Coronary artery (tissue), 2 donors: Measurements from ENCODE around the gene NUDT8.

Experiments
- DNase-seq: peaks from one replicate; pipeline ENCODE4 v3.0.0-alpha.2; 2017; ENCODE audit warnings: low spot score
- H3K27ac ChIP-seq, 2 donors: fragments of 200-600 bp; sonication (generic); one replicate each; pipeline ENCODE4 v1.5.1; 2016 to 2019
- H3K4me3 ChIP-seq: fragments of 200-600 bp; sonication (generic); 2 replicates; pipeline ENCODE4 v1.5.1; 2016; ENCODE audit warnings: mild to moderate bottlenecking, moderate library complexity
- CTCF ChIP-seq: fragments of 200-600 bp; sonication (generic); IDR thresholded peaks from one replicate; pipeline ENCODE4 v1.5.1; 2019; ENCODE audit warnings: antibody characterized with exemption

NUDT8 gene

GRCh38 chr11:67648796-67649613 is 19.3 kb upstream of the NUDT8 start:
- no peak overlapping the region for H3K27ac ChIP-seq
- TF ChIP-seq CTCF, result no peak
- no peak for DNase-seq

DNA sequence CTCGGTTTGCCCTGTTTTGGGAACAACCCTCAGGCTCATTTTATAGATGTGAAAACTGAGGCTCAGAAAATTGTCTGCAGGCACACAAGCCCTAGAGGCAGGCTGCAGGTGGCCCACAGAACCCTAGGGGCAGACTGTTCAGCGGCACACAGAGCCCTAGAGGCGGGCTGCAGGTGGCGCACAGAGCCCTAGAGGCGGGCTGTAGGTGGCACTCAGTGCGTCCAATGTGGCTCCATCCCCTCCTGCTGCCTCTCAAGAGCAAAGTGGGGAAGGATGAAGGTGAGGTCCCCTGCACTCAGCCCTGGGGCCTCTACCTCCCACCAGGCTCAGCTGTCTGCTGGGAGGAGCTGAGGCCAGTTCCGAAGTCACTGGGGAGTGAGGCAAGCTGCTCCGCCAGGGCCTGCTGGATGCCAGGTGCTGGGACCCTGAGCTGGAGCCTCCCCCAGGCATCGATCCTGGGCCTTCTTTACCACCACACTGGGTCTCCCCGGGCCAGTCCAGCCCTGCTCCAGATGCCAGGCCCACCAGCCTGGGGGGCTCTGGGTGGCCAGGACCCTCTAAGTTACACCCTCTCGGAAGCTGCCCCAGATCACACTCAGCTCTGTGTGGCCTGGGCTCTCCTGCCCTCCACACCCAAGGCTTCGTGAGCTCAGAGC is 18.5 kb upstream of the NUDT8 start:
- H3K27ac ChIP-seq, result no peak overlapping the region
- no peak overlapping the region for H3K4me3 ChIP-seq
- no peak for TF ChIP-seq CTCF
- DNase-seq, result no peak

More at GRCh38 chr11:67648796-67649613, 19.3 kb upstream of the NUDT8 start:
- H3K4me3 ChIP-seq, result no peak overlapping the region

GRCh38 chr11:67647471-67647870 is 17.7 kb upstream of the NUDT8 start:
- no peak for DNase-seq
- Histone ChIP-seq H3K4me3 (no peak overlapping the region), H3K27ac (no peak overlapping the region)
- TF ChIP-seq CTCF, result no peak

GRCh38 chr11:67646535-67647336 is 17.0 kb upstream of the NUDT8 start:
- DNase-seq, result peak; percentile 64
- no peak overlapping the region for H3K4me3 ChIP-seq
- no peak for TF ChIP-seq CTCF
- H3K27ac ChIP-seq, result no peak overlapping the region

GRCh38 chr11:67645521-67646461 is 16.1 kb upstream of the NUDT8 start:
- peak; percentile 36 for DNase-seq
- TF ChIP-seq CTCF, result no peak
- Histone ChIP-seq H3K27ac (no peak overlapping the region), H3K4me3 (no peak overlapping the region)
